ENCODE results near the gene DNAH14.

DNA sequence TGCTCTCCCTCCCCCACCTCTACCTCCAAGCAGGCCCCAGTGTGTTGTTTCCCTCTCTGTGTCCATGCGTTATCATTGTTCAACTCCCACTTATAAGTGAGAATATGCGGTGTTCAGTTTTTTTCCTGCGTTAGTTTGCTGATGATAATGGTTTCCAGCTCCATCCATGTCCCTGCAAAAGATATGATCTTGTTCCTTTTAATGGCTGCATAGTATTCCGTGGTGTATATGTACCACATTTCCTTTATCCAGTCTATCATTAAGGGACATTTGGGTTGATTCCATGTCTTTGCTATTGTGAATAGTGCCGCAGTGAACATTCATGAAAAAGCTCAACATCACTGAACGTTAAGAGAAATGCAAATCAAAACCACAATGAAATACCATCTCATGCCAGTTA lies 58.6 kb downstream of the DNAH14 start:
- TF ChIP-seq CTCF (IDR thresholded peaks at IDR 0.05; ENCODE audit: low read depth, low read length, missing input control), result no peak
- no peak for TF ChIP-seq RAD21 (IDR thresholded peaks at IDR 0.05)
- no peak for TF ChIP-seq SP1 (IDR thresholded peaks at IDR 0.05)
- TF ChIP-seq, protein P1, sequence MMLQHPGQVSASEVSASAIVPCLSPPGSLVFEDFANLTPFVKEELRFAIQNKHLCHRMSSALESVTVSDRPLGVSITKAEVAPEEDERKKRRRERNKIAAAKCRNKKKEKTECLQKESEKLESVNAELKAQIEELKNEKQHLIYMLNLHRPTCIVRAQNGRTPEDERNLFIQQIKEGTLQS (IDR thresholded peaks at IDR 0.05), result no peak
- no peak for TF ChIP-seq EGR1 (IDR thresholded peaks at IDR 0.05; ENCODE audit: low read depth in 2 of 2)
- no peak for TF ChIP-seq GABPA (IDR thresholded peaks at IDR 0.05 in 1 of 2, conservative IDR thresholded peaks at IDR 0.05 in 1 of 2)
- no peak for TF ChIP-seq YY1 (IDR thresholded peaks at IDR 0.05)
- TF ChIP-seq MAX (IDR thresholded peaks at IDR 0.05), result no peak
- TF ChIP-seq RXRA (IDR thresholded peaks at IDR 0.05), result no peak
- no peak for TF ChIP-seq TAF1 (conservative IDR thresholded peaks at IDR 0.05)
